ENCODE measurements around the gene GNB1. TPM values are rescaled to one million over a fixed set of nuclear protein-coding genes. Genes with fewer than 3 reads are reported as not detected.

The GNB1 gene
- total RNA-seq, 1 donor from 2014 or later: 158 TPM

- peaks cover 18% of the 10 kb centered on the region for H3K4me1 ChIP-seq
- peaks cover 26% of the 10 kb centered on the region for H3K9me3 ChIP-seq (replicated peaks)
- DNase-seq: no peak
- H3K4me3 ChIP-seq: no peak overlapping the region
- no peak overlapping the region for H3K27ac ChIP-seq (replicated peaks)
- peaks cover 44% of the 10 kb centered on the region for H3K36me3 ChIP-seq
- intact Hi-C loops (cut with micrococcal nuclease): no loop called here
- TF ChIP-seq CTCF (IDR thresholded peaks at IDR 0.05; ENCODE audit: borderline replicate concordance): no peak
- H3K27me3 ChIP-seq (ENCODE audit: low read depth): no peaks in the 10 kb centered on the region
Observed at GRCh38 chr1:1771096-1771495, 119.8 kb downstream of the GNB1 start.

GRCh38 chr1:1770102-1770501, 120.8 kb downstream of the GNB1 start:
- no peak for TF ChIP-seq CTCF (IDR thresholded peaks at IDR 0.05; ENCODE audit: borderline replicate concordance)
- Histone ChIP-seq H3K9me3 (replicated peaks) (peaks cover 26% of the 10 kb centered on the region), H3K27me3 (ENCODE audit: low read depth) (no peaks in the 10 kb centered on the region), H3K4me3 (no peak overlapping the region), H3K4me1 (peaks cover 8% of the 10 kb centered on the region), H3K27ac (replicated peaks) (no peak overlapping the region), H3K36me3 (peaks cover 54% of the 10 kb centered on the region)
- intact Hi-C loops (cut with micrococcal nuclease): no loop called here
- DNase-seq: no peak

- H3K27me3 ChIP-seq (ENCODE audit: low read depth): no peaks in the 10 kb centered on the region
- H3K9me3 ChIP-seq (replicated peaks): peaks cover 26% of the 10 kb centered on the region
- no peak overlapping the region for H3K4me3 ChIP-seq
- H3K27ac ChIP-seq (replicated peaks): no peak overlapping the region
- H3K4me1 ChIP-seq: no peaks in the 10 kb centered on the region
- no peak for TF ChIP-seq CTCF (IDR thresholded peaks at IDR 0.05; ENCODE audit: borderline replicate concordance)
- intact Hi-C loops (cut with micrococcal nuclease): loop anchor here (10.0 kb wide), 1 partner anchor 136 kb away; no protein-coding TSS in a partner anchor
- no peak for DNase-seq
- peaks cover 70% of the 10 kb centered on the region for H3K36me3 ChIP-seq
Observed at GRCh38 chr1:1768249-1768992, 122.5 kb downstream of the GNB1 start.

GRCh38 chr1:1764876-1765470, 125.9 kb downstream of the GNB1 start:
- peaks cover 5% of the 10 kb centered on the region for H3K9me3 ChIP-seq (replicated peaks)
- no peak overlapping the region for H3K4me3 ChIP-seq
- peaks cover 76% of the 10 kb centered on the region for H3K36me3 ChIP-seq
- TF ChIP-seq CTCF (IDR thresholded peaks at IDR 0.05; ENCODE audit: borderline replicate concordance): no peak
- intact Hi-C loops (cut with micrococcal nuclease): loop anchor here (10.0 kb wide), 1 partner anchor 140 kb away; no protein-coding TSS in a partner anchor
- H3K27ac ChIP-seq (replicated peaks): no peak overlapping the region
- H3K27me3 ChIP-seq (ENCODE audit: low read depth): no peaks in the 10 kb centered on the region
- peaks cover under 1% of the 10 kb centered on the region for H3K4me1 ChIP-seq
- no peak for DNase-seq

- H3K36me3 ChIP-seq: peaks cover 79% of the 10 kb centered on the region
Observed at GRCh38 chr1:1763657-1764621, 126.9 kb downstream of the GNB1 start.

More at GRCh38 chr1:1763657-1764621, 126.9 kb downstream of the GNB1 start:
- intact Hi-C loops (cut with micrococcal nuclease): loop anchor here (10.0 kb wide), 1 partner anchor 141 kb away; no protein-coding TSS in a partner anchor
- H3K27me3 ChIP-seq (ENCODE audit: low read depth): no peaks in the 10 kb centered on the region
- no peak for TF ChIP-seq CTCF (IDR thresholded peaks at IDR 0.05; ENCODE audit: borderline replicate concordance)
- H3K4me3 ChIP-seq: no peak overlapping the region
- no peak overlapping the region for H3K27ac ChIP-seq (replicated peaks)
- peak; percentile 62 for DNase-seq
- H3K9me3 ChIP-seq (replicated peaks): no peaks in the 10 kb centered on the region
- H3K4me1 ChIP-seq: peaks cover 11% of the 10 kb centered on the region

Measured in left ventricle myocardium inferior (tissue), 1 donor.